ENCODE results near the gene GOLT1A. TPM values are rescaled to one million over a fixed set of nuclear protein-coding genes. Genes with fewer than 3 reads are reported as not detected.

Gene GOLT1A
- total and polyA plus RNA-seq, 2 of the 8 experiments (the other 6 are each of a cell fraction or from before 2014, with no cell fraction given), result 7.5 to 8.5 TPM

DNA sequence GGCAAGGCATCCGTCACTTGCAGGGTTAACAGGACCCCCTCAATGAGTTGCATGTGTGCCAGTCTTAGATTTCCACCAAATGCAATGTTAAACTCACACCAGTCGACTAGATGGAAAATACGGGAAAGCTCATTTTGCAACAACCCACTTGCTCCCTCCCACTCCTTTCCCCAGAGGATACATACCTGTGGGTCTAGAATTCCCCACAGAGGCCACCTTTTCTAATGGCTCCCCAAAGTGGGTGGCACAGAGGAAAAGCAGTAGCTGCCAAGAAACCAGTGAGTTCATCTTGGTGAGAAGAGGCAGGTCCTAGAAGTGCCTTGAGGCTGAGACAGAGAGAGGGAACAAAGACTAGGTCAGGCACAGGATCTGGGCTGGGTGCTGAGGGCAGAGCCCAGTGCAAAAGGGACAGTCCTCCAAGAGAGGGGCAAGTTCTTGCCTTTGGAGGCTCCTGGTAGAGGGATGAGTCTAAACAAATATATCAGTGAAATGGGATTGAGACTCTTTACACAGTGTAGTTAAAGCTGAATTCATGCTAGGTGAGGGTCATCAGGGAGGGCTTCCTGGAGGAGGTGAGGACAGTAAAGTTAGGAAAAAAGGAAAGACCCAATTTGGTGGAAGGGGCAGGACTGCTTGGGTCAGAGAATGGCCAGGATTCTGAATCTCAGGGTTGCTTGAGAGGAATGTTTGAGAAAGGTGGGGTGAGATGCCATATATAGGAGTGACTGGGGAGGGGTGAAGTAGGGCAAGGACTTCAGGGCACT lies 21.0 kb downstream of the GOLT1A start:
- H4K8ac ChIP-seq (ENCODE audit: extremely low read depth, insufficient read depth, low read length), result no peak overlapping the region; the same call in 1 of the 2 replicates
- H3K27me3 ChIP-seq (replicated peaks in 1 of 4; ENCODE audit: control insufficient read depth in 3 of 4, extremely low read depth in 1 of 4, insufficient read depth in 3 of 4, low read length in 3 of 4), result peaks cover 0 to 7% (median 6%) of the 10 kb centered on the region in 4 experiments; a peak in 3 of 7 replicates
- no peak overlapping the region for H3K9ac ChIP-seq (replicated peaks in 1 of 4; ENCODE audit: extremely low read depth in 1 of 4, low read depth in 3 of 4, low read length in 3 of 4)
- H3K23ac ChIP-seq (ENCODE audit: insufficient read length), result no peak overlapping the region
- H4K20me1 ChIP-seq (replicated peaks in 1 of 2; ENCODE audit: control insufficient read depth in 1 of 2, insufficient read depth in 2 of 2, low read length in 2 of 2), result peaks cover 0 to 6% of the 10 kb centered on the region in 2 experiments
- peaks cover 7% of the 10 kb centered on the region for H3K23me2 ChIP-seq (ENCODE audit: low read depth, low read length)
- H3K9me3 ChIP-seq (ENCODE audit: insufficient read depth in 2 of 2, low read depth in 1 of 2, low read length in 1 of 2), result no peaks in the 10 kb centered on the region
- H2AK5ac ChIP-seq (ENCODE audit: low read depth, low read length), result no peak overlapping the region
- no peak overlapping the region for H2BK15ac ChIP-seq (ENCODE audit: low read length)
- no peak overlapping the region for H2BK12ac ChIP-seq (ENCODE audit: low read depth, low read length)
- H3K4me2 ChIP-seq (ENCODE audit: insufficient read depth in 1 of 2, low read depth in 2 of 2, low read length in 2 of 2), result no peak overlapping the region
- H3K18ac ChIP-seq (ENCODE audit: extremely low read depth, low read length), result no peak overlapping the region
- H3K79me2 ChIP-seq (ENCODE audit: control insufficient read depth in 1 of 2, insufficient read depth in 2 of 2, low read length in 2 of 2), result no peaks in the 10 kb centered on the region
- H3K4me1 ChIP-seq (replicated peaks in 1 of 4; ENCODE audit: control insufficient read depth in 3 of 4, insufficient read depth in 4 of 4, low read length in 3 of 4), result peaks cover 0 to 5% (median 0%) of the 10 kb centered on the region in 4 experiments; a peak in 1 of 7 replicates
- H4K91ac ChIP-seq (replicated peaks; ENCODE audit: insufficient read length, low read length), result no peak overlapping the region
- DNase-seq (ENCODE audit: low read depth in 1 of 2, low spot score in 2 of 2), result no peak
- ChIA-PET CTCF (ENCODE audit: partially characterized antibody) (interaction anchor here (1.2 to 7.0 kb wide), 5 partner anchors 8 to 185 kb away, joined by 3 to 73 read pairs (median 6); no protein-coding TSS in a partner anchor), POLR2A (ENCODE audit: partially characterized antibody) (interaction anchor here (1.2 to 1.3 kb wide), 2 partner anchors 30 to 64 kb away, joined by 3 to 4 read pairs; no protein-coding TSS in a partner anchor)
- no peak overlapping the region for H2BK120ac ChIP-seq (replicated peaks; ENCODE audit: low read depth, low read length)
- H4K5ac ChIP-seq (ENCODE audit: insufficient read length, low read depth, low read length), result no peak overlapping the region
- peaks cover 5% of the 10 kb centered on the region for H3K79me1 ChIP-seq (ENCODE audit: low read depth, low read length)
- no peak for FAIRE-seq
- H3K36me3 ChIP-seq (ENCODE audit: control insufficient read depth in 2 of 4, insufficient read depth in 4 of 4, low read length in 3 of 4), result no peaks in the 10 kb centered on the region; a peak in 1 of 8 replicates
- H3K4ac ChIP-seq (replicated peaks; ENCODE audit: insufficient read length, low read depth, low read length), result no peak overlapping the region
- 93% methylated on average over 3 of the region's 3 CpGs; no CpG with 5 or more reads in 1 of the 2 experiments for WGBS, 2 experiments (ENCODE audit: extremely low coverage in 1 of 2, insufficient coverage in 1 of 2, insufficient read length in 1 of 2, insufficient replicate concordance in 2 of 2, low coverage in 1 of 2, low lambda C conversion rate in 2 of 2, missing lambda C conversion rate in 1 of 2)
- no peak overlapping the region for H2AFZ ChIP-seq (ENCODE audit: low read length)
- no peak overlapping the region for H3K14ac ChIP-seq (ENCODE audit: insufficient read length)
- no peak overlapping the region for H3K4me3 ChIP-seq (ENCODE audit: extremely low read depth in 1 of 4, insufficient read depth in 2 of 4, low read depth in 3 of 4, low read length in 4 of 4)
- H3K56ac ChIP-seq (replicated peaks; ENCODE audit: insufficient read length, low read depth, low read length), result no peak overlapping the region
- H2BK20ac ChIP-seq (ENCODE audit: low read length), result no peak overlapping the region; the same call in 1 of the 2 replicates
- H2BK5ac ChIP-seq (ENCODE audit: low read depth, low read length), result no peak overlapping the region
- H3K27ac ChIP-seq (ENCODE audit: low read depth, low read length), result no peak overlapping the region
- TF ChIP-seq SP4 (IDR thresholded peaks at IDR 0.05; ENCODE audit: low read length) (no peak), HDAC6 (IDR thresholded peaks at IDR 0.05; ENCODE audit: low read depth, low read length) (no peak), CBX5 (IDR thresholded peaks at IDR 0.05; ENCODE audit: low read depth, low read length) (no peak), E2F6 (IDR thresholded peaks at IDR 0.05) (no peak), KDM1A (IDR thresholded peaks at IDR 0.05; ENCODE audit: borderline replicate concordance, low read length) (no peak), CTCF (IDR thresholded peaks at IDR 0.05; ENCODE audit: control extremely low read depth in 1 of 3, insufficient read depth in 1 of 3, low read depth in 1 of 3, low read length in 3 of 3) (no peak), TBP (IDR thresholded peaks at IDR 0.05; ENCODE audit: low read depth, low read length) (no peak), JUN (IDR thresholded peaks at IDR 0.05; ENCODE audit: low read depth, low read length) (no peak)
